Heart left ventricle (tissue), 16 donors: Measurements from ENCODE around the gene ZMIZ1. TPM values are rescaled to one million over a fixed set of nuclear protein-coding genes. Genes with fewer than 3 reads are reported as not detected.

ENCODE experiments used
- ATAC-seq, 4 donors: fragments of 200-7000 bp; cut with Tn5 transposase; one replicate each; pipeline ENCODE4 v1.9.1; 2020 to 2022; ENCODE audit warnings: moderate library complexity in 4 of 4, mild to moderate bottlenecking in 3 of 4, moderate number of reproducible peaks in 1 of 4
- DNase-seq, 5 donors: peaks; one replicate each; pipeline ENCODE4 v3.0.0-alpha.2; 2020
- H3K27ac ChIP-seq, 12 donors: fragments of 200-600 bp; sonication (generic) in 4 of 12; one replicate each; pipeline versions ENCODE4 v1.5.0 to v1.8.0; 2016 to 2022; ENCODE audit warnings: mild to moderate bottlenecking in 2 of 12
- H3K27me3 ChIP-seq, 9 donors: fragments of 200-600 bp; sonication (generic) in 2 of 9; one replicate each; pipeline versions ENCODE4 v1.5.1 to v1.8.0; 2016 to 2022; ENCODE audit warnings: mild to moderate bottlenecking in 3 of 9
- H3K36me3 ChIP-seq, 9 donors: fragments of 200-600 bp; sonication (generic) in 2 of 9; one replicate each; pipeline versions ENCODE4 v1.5.0 to v1.8.0; 2018 to 2022; ENCODE audit warnings: mild to moderate bottlenecking in 2 of 9
- H3K4me1 ChIP-seq, 12 donors: fragments of 200-600 bp; sonication (generic) in 4 of 12; one replicate each; pipeline versions ENCODE4 v1.5.0 to v1.8.0; 2016 to 2022; ENCODE audit warnings: mild to moderate bottlenecking in 3 of 12
- H3K4me3 ChIP-seq, 12 donors: fragments of 200-600 bp; sonication (generic) in 4 of 12; one replicate each; pipeline versions ENCODE4 v1.5.0 to v1.8.0; 2017 to 2022; ENCODE audit warnings: mild to moderate bottlenecking in 9 of 12, moderate library complexity in 4 of 12
- H3K9me3 ChIP-seq, 12 donors: fragments of 200-600 bp; sonication (generic) in 4 of 12; one replicate each; pipeline versions ENCODE4 v1.5.0 to v1.8.0; 2016 to 2022; ENCODE audit warnings: mild to moderate bottlenecking in 1 of 12
- CTCF ChIP-seq, 12 donors: fragments of 200-600 bp; sonication (generic) in 4 of 12; IDR thresholded peaks; one replicate each; pipeline versions ENCODE4 v1.5.0 to v1.8.0; 2018 to 2022; ENCODE audit warnings: antibody characterized with exemption in 12 of 12, mild to moderate bottlenecking in 5 of 12
- POLR2A ChIP-seq, 2 donors: fragments of 450-650 bp; IDR thresholded peaks; one replicate each; pipeline ENCODE4 v1.6.1; 2017; ENCODE audit warnings: antibody characterized with exemption in 2 of 2, mild to moderate bottlenecking in 2 of 2, moderate library complexity in 2 of 2
- WGBS, 4 donors: extraction: QIAGEN DNeasy Blood & Tissue Kit in 2 of 4; methylation state at CpG; one replicate each; pipeline versions ENCODE4 v1.1.5 to v1.1.7; 2013 to 2018; 5-methylcytosine and 5-hydroxymethylcytosine counted together
- intact Hi-C, 10 donors: fragments of 100-400 bp; cut with DNase I; formaldehyde crosslinking; loops; one replicate each; pipeline versions ENCODE4 v1.11.1 to v1.14.2; 2022
- polyA plus RNA-seq, 2 donors: library from polyadenylated mRNA; stranded (reverse); fragments of 200-250 nt; gene quantifications; one replicate each; pipeline ENCODE4 v1.2.3, GENCODE V29; 2013
- total RNA-seq, 9 donors: library from RNA; depleted of rRNA in 2 of 9; stranded (reverse); fragments of >200 nt in 2 of 9; fragmentation: NEBNext Ultra II Directional in 3 of 9; extraction: Animal tissue kit (Norgen Biotek cat#: 25700) in 3 of 9; gene quantifications; one replicate each; pipeline versions ENCODE4 v1.1.0 to v1.2.4, GENCODE V29; 2016 to 2023
- donor health status: ischemic (EF 13 %, LVEDD 7.1; RV severe dilation, severe dysfunction).
- donor health status: healthy with polysubstance abuse.
- donor health status: DM: no; HTN: yes; CAD: no.
- donor health status: DM: no; HTN: no; CAD: no.
- donor health status: ischemic (EF 25% LVEDD 6.9; RV normal size, moderate dysfunction).
- donor health status: ischemic (EF 25% LVEDD 5.7; RV mildly dilated, moderate dysfunction).
- donor health status: healthy.
- donor health status: DM: yes; HTN: yes; CAD: no.
- donor health status: ischemic (EF 35%, LVEDD 5.7; RV mildly dilated, moderate dysfunction).
- donor health status: nonischemic (EF 11% LVEDD 7.7; RV severe dilation, severe dysfunction).
- donor health status: DM: yes; HTN: yes; CAD: no.
- donor health status: PGD.
- donor health status: ischemic (EF 29% LVEDD 5.4; RV normal size, mild dysfunction).
- donor health status: nonischemic (EF 23%, LVEDD 6.1; RV moderate dilation, normal function).

ZMIZ1 gene
- total and polyA plus RNA-seq, 11 donors = 19.7 to 75.4 (median 49.2) TPM

GRCh38 chr10:79054203-79055099 lies 14.3 kb upstream of the ZMIZ1 start:
- ATAC-seq (no peak), DNase-seq (peak in 1 of 5 donors; percentile 15)
- no peaks in the 10 kb centered on the region for H3K36me3 ChIP-seq
- H3K27me3 ChIP-seq = no peaks in the 10 kb centered on the region
- H3K4me3 ChIP-seq = no peak overlapping the region
- TF ChIP-seq POLR2A (IDR thresholded peaks at IDR 0.05) = no peak
- 93 to 97% (median 93%) methylated on average over 12 to 13 of the region's 13 CpGs for WGBS, 4 donors
- intact Hi-C loops = loop anchor here in 2 of 10 donors (10.0 kb wide), 2 partner anchors 190 to 1010 kb away; no protein-coding TSS in a partner anchor
- no peak overlapping the region for H3K27ac ChIP-seq
- H3K4me1 ChIP-seq = peaks cover 0 to 15% (median 3%) of the 10 kb centered on the region in 12 donors
- no peaks in the 10 kb centered on the region for H3K9me3 ChIP-seq

GRCh38 chr10:79055100-79055782 lies 13.5 kb upstream of the ZMIZ1 start:
- Histone ChIP-seq H3K27ac (no peak overlapping the region), H3K27me3 (no peaks in the 10 kb centered on the region), H3K9me3 (no peaks in the 10 kb centered on the region), H3K4me3 (no peak overlapping the region), H3K4me1 (peaks cover 0 to 15% (median 5%) of the 10 kb centered on the region in 12 donors), H3K36me3 (no peaks in the 10 kb centered on the region)
- intact Hi-C loops = loop anchor here in 2 of 10 donors (10.0 kb wide), 2 partner anchors 190 to 1010 kb away; no protein-coding TSS in a partner anchor
- WGBS, 4 donors = 93 to 97% (median 96%) methylated on average over 10 of the region's 10 CpGs
- DNase-seq (peak in 2 of 5 donors; percentile 2 to 3), ATAC-seq (no peak)
- TF ChIP-seq POLR2A (IDR thresholded peaks at IDR 0.05) (no peak), CTCF (IDR thresholded peaks at IDR 0.05) (no peak)

GRCh38 chr10:79055892-79056291 lies 12.9 kb upstream of the ZMIZ1 start:
- H3K27ac ChIP-seq = no peak overlapping the region
- H3K4me3 ChIP-seq = no peak overlapping the region
- H3K4me1 ChIP-seq = peaks cover 0 to 12% (median 4%) of the 10 kb centered on the region in 12 donors
- intact Hi-C loops = loop anchor here in 2 of 10 donors (10.0 kb wide), 2 partner anchors 191 to 1011 kb away; no protein-coding TSS in a partner anchor
- H3K27me3 ChIP-seq = no peaks in the 10 kb centered on the region
- peak in 2 of 5 donors; percentile 13 to 15 for DNase-seq
- H3K9me3 ChIP-seq = no peaks in the 10 kb centered on the region
- no peaks in the 10 kb centered on the region for H3K36me3 ChIP-seq
- 85 to 93% (median 91%) methylated on average over 4 of the region's 4 CpGs for WGBS, 4 donors
- no peak for ATAC-seq
- TF ChIP-seq POLR2A (IDR thresholded peaks at IDR 0.05) (no peak), CTCF (IDR thresholded peaks at IDR 0.05) (no peak)

GRCh38 chr10:79056361-79056735 lies 12.4 kb upstream of the ZMIZ1 start:
- intact Hi-C loops = loop anchor here in 2 of 10 donors (10.0 kb wide), 2 partner anchors 192 to 1012 kb away; no protein-coding TSS in a partner anchor
- H3K4me1 ChIP-seq = peaks cover 0 to 10% (median 2%) of the 10 kb centered on the region in 12 donors
- H3K27me3 ChIP-seq = no peaks in the 10 kb centered on the region
- H3K36me3 ChIP-seq = no peaks in the 10 kb centered on the region
- TF ChIP-seq POLR2A (IDR thresholded peaks at IDR 0.05) (no peak), CTCF (IDR thresholded peaks at IDR 0.05) (no peak)
- H3K4me3 ChIP-seq = no peak overlapping the region
- WGBS, 4 donors = 92 to 96% (median 94%) methylated on average over 8 of the region's 8 CpGs
- no peaks in the 10 kb centered on the region for H3K9me3 ChIP-seq
- DNase-seq (peak in 2 of 5 donors; percentile 5 to 14), ATAC-seq (no peak)
- H3K27ac ChIP-seq = no peak overlapping the region
